Psoas muscle (tissue), 8 donors: ENCODE data around the gene EGLN1. TPM values are rescaled to one million over a fixed set of nuclear protein-coding genes. Genes with fewer than 3 reads are reported as not detected.
A peak's percentile ranks its signal among the peaks of the same experiment; 100 is the strongest.

Source experiments
- ATAC-seq, 4 donors: fragments of 200-7000 bp; cut with Tn5 transposase; one replicate each; pipeline ENCODE4 v1.9.1; 2020; ENCODE audit warnings: moderate library complexity in 3 of 4, mild to moderate bottlenecking in 2 of 4
- DNase-seq, 2 donors: peaks; one replicate each; pipeline ENCODE4 v3.0.0-alpha.2; 2020
- H3K27ac ChIP-seq: fragments of 200-600 bp; one replicate; pipeline ENCODE4 v1.8.0; 2022
- H3K27me3 ChIP-seq, 3 donors: fragments of 200-600 bp in 1 of 3; one replicate each; pipeline versions ENCODE4 v1.6.1 to v1.8.0; 2013 to 2022; ENCODE audit warnings: low read length in 2 of 3, mild to moderate bottlenecking in 2 of 3, moderate library complexity in 1 of 3; ENCODE audit not compliant: insufficient read depth in 3 of 3
- H3K36me3 ChIP-seq, 2 donors: fragments of 200-600 bp in 1 of 2; one replicate each; pipeline versions ENCODE4 v1.6.1 to v1.8.0; 2013 to 2022; ENCODE audit warnings: low read depth in 1 of 2, mild to moderate bottlenecking in 1 of 2, moderate library complexity in 1 of 2; ENCODE audit not compliant: insufficient read depth in 1 of 2
- H3K4me1 ChIP-seq: fragments of 200-600 bp; one replicate; pipeline ENCODE4 v1.8.0; 2022
- H3K4me3 ChIP-seq: fragments of 200-600 bp; one replicate; pipeline ENCODE4 v1.8.0; 2022; ENCODE audit warnings: mild to moderate bottlenecking
- H3K9me3 ChIP-seq: fragments of 200-600 bp; one replicate; pipeline ENCODE4 v1.8.0; 2022
- CTCF ChIP-seq: fragments of 200-600 bp; IDR thresholded peaks from one replicate; pipeline ENCODE4 v1.8.0; 2022; ENCODE audit warnings: antibody characterized with exemption
- WGBS, 3 donors: extraction: QIAGEN DNeasy Blood & Tissue Kit; methylation state at CpG; one replicate each; pipeline versions ENCODE4 v1.1.6 to v1.1.7; 2013; 5-methylcytosine and 5-hydroxymethylcytosine counted together
- intact Hi-C, 2 donors: fragments of 100-400 bp; cut with DNase I; formaldehyde crosslinking; loops; one replicate each; pipeline versions ENCODE4 v1.11.0 to v1.14.2; 2022
- polyA plus RNA-seq, 3 donors: library from polyadenylated mRNA; stranded (reverse); fragments of 200-250 nt; gene quantifications; one replicate each; pipeline ENCODE4 v1.2.3, GENCODE V29; 2013
- total RNA-seq, 4 donors: library from RNA; stranded (reverse); fragmentation: NEBNext Ultra II Directional in 2 of 4; extraction: Animal tissue kit (Norgen Biotek cat#: 25700) in 2 of 4; gene quantifications; one replicate each; pipeline versions ENCODE4 v1.2.1 to v1.2.4, GENCODE V29; 2021 to 2023
- donor health status: healthy with polysubstance abuse.
- donor health status: DM: no; HTN: no; CAD: no; lungs with moderate emphysema.
- donor health status: Bipolar disorder and iron deficiency.
- donor health status: healthy.
- donor health status: DM: yes; HTN: yes; CAD: no.
- donor health status: DM: no; HTN: no; CAD: no.
- donor health status: DM: no; HTN: no; CAD: no.
- donor health status: DM: yes; HTN: yes; CAD: no.

The EGLN1 gene
- total and polyA plus RNA-seq, 7 donors = 52.4 to 596 (median 230) TPM

GRCh38 chr1:231407049-231407448 is 15.0 kb downstream of the EGLN1 start:
- peak overlapping the region; percentile 99 for H3K27ac ChIP-seq
- no peak for TF ChIP-seq CTCF
- DNase-seq = no peak
- H3K27me3 ChIP-seq = no peaks in the 10 kb centered on the region
- H3K9me3 ChIP-seq = no peaks in the 10 kb centered on the region
- intact Hi-C loops = no loop called here
- peaks cover 73% of the 10 kb centered on the region for H3K4me1 ChIP-seq
- peak overlapping the region; percentile 48 for H3K4me3 ChIP-seq
- WGBS, 3 donors = 40 to 50% (median 42%) methylated on average over 3 of the region's 3 CpGs
- no peak for ATAC-seq
- peaks cover 2 to 19% of the 10 kb centered on the region in 2 donors for H3K36me3 ChIP-seq

GRCh38 chr1:231404318-231404717 is 17.8 kb downstream of the EGLN1 start:
- intact Hi-C loops = no loop called here
- ATAC-seq (no peak), DNase-seq (no peak)
- Histone ChIP-seq H3K4me1 (peaks cover 81% of the 10 kb centered on the region), H3K27ac (no peak overlapping the region), H3K36me3 (peaks cover 2 to 23% of the 10 kb centered on the region in 2 donors), H3K9me3 (no peaks in the 10 kb centered on the region), H3K27me3 (no peaks in the 10 kb centered on the region), H3K4me3 (peak overlapping the region; percentile 33)
- WGBS, 3 donors = 91 to 95% (median 93%) methylated on average over 2 of the region's 2 CpGs
- no peak for TF ChIP-seq CTCF

GRCh38 chr1:231401478-231401877 is 20.6 kb downstream of the EGLN1 start:
- 0 to 39% (median 38%) methylated on average over 1 of the region's 1 CpG for WGBS, 3 donors
- no peaks in the 10 kb centered on the region for H3K9me3 ChIP-seq
- ATAC-seq (no peak), DNase-seq (no peak)
- H3K4me3 ChIP-seq = no peak overlapping the region
- intact Hi-C loops = no loop called here
- TF ChIP-seq CTCF = no peak
- H3K36me3 ChIP-seq = peaks cover 3 to 7% of the 10 kb centered on the region in 2 donors
- H3K27ac ChIP-seq = no peak overlapping the region
- H3K27me3 ChIP-seq = no peaks in the 10 kb centered on the region
- peaks cover 81% of the 10 kb centered on the region for H3K4me1 ChIP-seq

- no peaks in the 10 kb centered on the region for H3K27me3 ChIP-seq
- no peak for DNase-seq
- WGBS, 3 donors = 59 to 76% (median 62%) methylated on average over 4 of the region's 4 CpGs
- no peaks in the 10 kb centered on the region for H3K9me3 ChIP-seq
- peaks cover 84% of the 10 kb centered on the region for H3K4me1 ChIP-seq
- H3K4me3 ChIP-seq = no peak overlapping the region
- intact Hi-C loops = loop anchor here in 1 of 2 donors (1.0 kb wide), 1 partner anchor 8 kb away; no protein-coding TSS in a partner anchor
- no peak for TF ChIP-seq CTCF
- peak overlapping the region; percentile 75 for H3K27ac ChIP-seq
- H3K36me3 ChIP-seq = peaks cover 3 to 4% of the 10 kb centered on the region in 2 donors
- no peak for ATAC-seq
Measured at GRCh38 chr1:231397886-231398671, 24.0 kb downstream of the EGLN1 start.
